Fibroblast of skin of left biceps (primary cell): ENCODE data around the gene CHST11.
A peak's percentile ranks its signal among the peaks of the same experiment; 100 is the strongest.

Experiments used
- DNase-seq, 2 experiments: peaks; one replicate each; pipeline ENCODE4 v3.0.0-alpha.2; 2013; ENCODE audit warnings: low read depth in 2 of 2

Gene CHST11

GRCh38 chr12:104653730-104654664 is 197.2 kb downstream of the CHST11 start:
- DNase-seq, result no peak

- no peak for DNase-seq
Measured at GRCh38 chr12:104654665-104655609, 198.2 kb downstream of the CHST11 start.

- DNase-seq, result no peak
Measured at GRCh38 chr12:104656383-104656782, 199.6 kb downstream of the CHST11 start.

GRCh38 chr12:104656921-104657320 is 200.2 kb downstream of the CHST11 start:
- no peak for DNase-seq

- no peak for DNase-seq
Measured at GRCh38 chr12:104657726-104658484, 201.2 kb downstream of the CHST11 start.

GRCh38 chr12:104659058-104659457 is 202.3 kb downstream of the CHST11 start:
- no peak for DNase-seq

GRCh38 chr12:104662203-104662602 is 205.5 kb downstream of the CHST11 start:
- DNase-seq, result no peak

- DNase-seq, result no peak
Measured at GRCh38 chr12:104662908-104663307, 206.2 kb downstream of the CHST11 start.

- DNase-seq, result no peak
Measured at GRCh38 chr12:104664351-104664750, 207.6 kb downstream of the CHST11 start.

- DNase-seq, result no peak
Measured at GRCh38 chr12:104665296-104665695, 208.5 kb downstream of the CHST11 start.

GRCh38 chr12:104667139-104667538 is 210.4 kb downstream of the CHST11 start:
- no peak for DNase-seq

- DNase-seq, result no peak
Measured at GRCh38 chr12:104668274-104668718, 211.5 kb downstream of the CHST11 start.

- DNase-seq, result no peak
Measured at GRCh38 chr12:104669089-104669721, 212.5 kb downstream of the CHST11 start.

GRCh38 chr12:104669851-104670337 is 213.1 kb downstream of the CHST11 start:
- no peak for DNase-seq

- no peak for DNase-seq
Measured at GRCh38 chr12:104670439-104671408, 214.0 kb downstream of the CHST11 start.

GRCh38 chr12:104671409-104672095 is 214.8 kb downstream of the CHST11 start:
- DNase-seq, result peak; percentile 40 to 47

GRCh38 chr12:104672096-104672445 is 215.3 kb downstream of the CHST11 start:
- no peak for DNase-seq

GRCh38 chr12:104672501-104673265 is 215.9 kb downstream of the CHST11 start:
- no peak for DNase-seq
